HCT116 (cell line): Measurements from ENCODE around the gene ERMP1. TPM values are rescaled to one million over a fixed set of nuclear protein-coding genes. Genes with fewer than 3 reads are reported as not detected.
A peak's percentile ranks its signal among the peaks of the same experiment; 100 is the strongest.

ENCODE experiments used
- ATAC-seq: fragments of 200-7000 bp; cut with Tn5 transposase; 2 replicates; pipeline ENCODE4 v1.9.1; 2020; ENCODE audit warnings: mild to moderate bottlenecking, moderate library complexity
- BruUV-seq: library from RNA; stranded (reverse); fragments of 400-500 nt; replicated peaks from 2 replicates; lab custom pipeline; 2021; lab: Mats Ljungman, UMichigan
- CTCF ChIA-PET: fragments of 300-600 bp; sonication (Branson Sonifier 250); formaldehyde crosslinking; loops from one replicate; lab custom pipeline; 2021; ENCODE audit warnings: antibody characterized with exemption; lab: Charles Lee
- POLR2A ChIA-PET: fragments of 300-600, 350-600 bp; sonication (Branson Sonifier 250); formaldehyde crosslinking; loops from one replicate; lab custom pipeline; 2021; ENCODE audit warnings: antibody characterized with exemption; lab: Charles Lee
- RAD21 ChIA-PET, 2 experiments: fragments of 300-600 bp; sonication (Branson Sonifier 250); formaldehyde crosslinking; loops; one replicate each; lab custom pipeline; 2023; ENCODE audit warnings: low total read pairs in 2 of 2; ENCODE audit not compliant: uncharacterized antibody in 2 of 2, unreplicated experiment in 2 of 2, low non-redundant PET in 1 of 2; lab: Charles Lee
- DNase-seq: peaks from one replicate; pipeline ENCODE4 v3.0.0-alpha.2; 2010; ENCODE audit warnings: low read depth, low spot score
- H2AFZ ChIP-seq: fragments of 200-600 bp; shearing (Covaris generic), sonication (generic); 2 replicates; pipeline ENCODE4 v1.6.1; 2017; ENCODE audit warnings: low read depth, mixed run types, mixed read lengths, antibody characterized with exemption, low read length; ENCODE audit not compliant: poor library complexity, severe bottlenecking
- H3K27ac ChIP-seq: 2 replicates; pipeline ENCODE4 v1.5.1; 2012; ENCODE audit warnings: low read depth, low read length
- H3K27me3 ChIP-seq: fragments of 200-600 bp; sonication (generic); 2 replicates; pipeline ENCODE4 v1.6.1; 2016; ENCODE audit warnings: mixed run types, low read length, mixed read lengths; ENCODE audit not compliant: insufficient read depth
- H3K36me3 ChIP-seq, 2 experiments: fragments of 200-500 bp in 1 of 2; fragments of 200-600 bp in 1 of 2; sonication (Bioruptor generic) in 1 of 2; sonication (generic) in 1 of 2; 2 replicates each; pipeline versions ENCODE4 v1.5.1 to v1.6.1; 2014 to 2016; ENCODE audit warnings: low read length in 2 of 2, inconsistent platforms in 1 of 2, mixed read lengths in 1 of 2, mixed run types in 1 of 2; ENCODE audit not compliant: insufficient read depth in 2 of 2, control insufficient read depth in 1 of 2
- H3K4me1 ChIP-seq, 2 experiments: fragments of 200-600 bp in 1 of 2; sonication (generic) in 1 of 2; 2 replicates each; pipeline versions ENCODE4 v1.5.1 to v1.6.1; 2012 to 2017; ENCODE audit warnings: low read length in 2 of 2, inconsistent platforms in 1 of 2, mild to moderate bottlenecking in 1 of 2, mixed read lengths in 1 of 2, mixed run types in 1 of 2, moderate library complexity in 1 of 2; ENCODE audit not compliant: insufficient read depth in 2 of 2, control insufficient read depth in 1 of 2
- H3K4me2 ChIP-seq: fragments of 200-600 bp; sonication (generic); 2 replicates; pipeline ENCODE4 v1.6.1; 2017; ENCODE audit warnings: mixed run types, low read length, mixed read lengths
- H3K4me3 ChIP-seq, 2 experiments: fragments of 200-600 bp in 1 of 2; sonication (generic) in 1 of 2; replicated peaks in 1 of 2; 2 replicates each; pipeline ENCODE4 v1.5.1; 2011 to 2016; ENCODE audit warnings: low read length in 2 of 2, control low read depth in 1 of 2, low read depth in 1 of 2, mild to moderate bottlenecking in 1 of 2, mixed read lengths in 1 of 2, mixed run types in 1 of 2
- H3K79me2 ChIP-seq: fragments of 200-600 bp; sonication (generic); 2 replicates; pipeline ENCODE4 v1.6.1; 2017; ENCODE audit warnings: mild to moderate bottlenecking, mixed run types, low read length, moderate library complexity, mixed read lengths; ENCODE audit not compliant: insufficient read depth
- H3K9ac ChIP-seq: fragments of 200-600 bp; sonication (generic); 2 replicates; pipeline ENCODE4 v1.6.1; 2016; ENCODE audit warnings: low read length, mixed read lengths
- H3K9me2 ChIP-seq: fragments of 200-600 bp; sonication (generic), shearing (Covaris generic); 2 replicates; pipeline ENCODE4 v1.6.1; 2017; ENCODE audit warnings: mixed run types, mild to moderate bottlenecking, moderate library complexity; ENCODE audit not compliant: insufficient read depth
- H3K9me3 ChIP-seq, 2 experiments: fragments of 200-500 bp in 1 of 2; fragments of 200-600 bp in 1 of 2; sonication (Bioruptor generic) in 1 of 2; sonication (generic) in 1 of 2; 2 replicates each; pipeline ENCODE4 v1.6.1; 2014 to 2017; ENCODE audit warnings: low read length in 2 of 2, mixed read lengths in 2 of 2, inconsistent platforms in 1 of 2, low read depth in 1 of 2, mild to moderate bottlenecking in 1 of 2, mixed run types in 1 of 2, moderate library complexity in 1 of 2; ENCODE audit not compliant: control insufficient read depth in 1 of 2, insufficient read depth in 1 of 2
- H4K20me1 ChIP-seq: fragments of 200-600 bp; sonication (generic), shearing (Covaris generic); 2 replicates; pipeline ENCODE4 v1.6.1; 2017; ENCODE audit warnings: mixed run types, mild to moderate bottlenecking, moderate library complexity; ENCODE audit not compliant: insufficient read depth
- CEBPB ChIP-seq: IDR thresholded peaks from 2 replicates; pipeline ENCODE4 v1.6.1; 2012; ENCODE audit warnings: low read depth
- REST ChIP-seq: IDR thresholded peaks from 2 replicates; pipeline ENCODE4 v1.6.1; 2012; ENCODE audit warnings: low read depth
- SP1 ChIP-seq: IDR thresholded peaks from 2 replicates; pipeline ENCODE4 v1.6.1; 2012; ENCODE audit warnings: low read depth
- ZFX ChIP-seq: fragments of 450-650 bp; IDR thresholded peaks from 2 replicates; pipeline ENCODE4 v1.6.1; 2017
- intact Hi-C: fragments of 100-400 bp; cut with micrococcal nuclease; formaldehyde crosslinking; loops from 2 replicates; pipeline ENCODE4 v1.10.0; 2022
- total RNA-seq: library from RNA; stranded (reverse); gene quantifications from one replicate; pipeline ENCODE4 v1.2.1, GENCODE V29; 2021; ENCODE audit not compliant: unreplicated experiment

Gene ERMP1
- total RNA-seq, 1 experiment from 2014 or later = 29.9 TPM

- H3K27ac ChIP-seq = no peak overlapping the region
- DNase-seq = no peak
- RAD21 ChIA-PET = no interaction called here
These were observed 13.6 kb upstream of the ERMP1 start for GRCh38 chr9:5846501-5846921.

More at GRCh38 chr9:5846501-5846921, 13.6 kb upstream of the ERMP1 start:
- H3K4me1 ChIP-seq = peaks cover 22 to 41% of the 10 kb centered on the region in 2 experiments
- no TSS peak for BruUV-seq
- ChIA-PET CTCF (no interaction called here), POLR2A (interaction anchor here (1.0 kb wide), 1 partner anchor 33 kb away, joined by 3 read pairs; no protein-coding TSS in a partner anchor)
- no peaks in the 10 kb centered on the region for H3K9me3 ChIP-seq
- H2AFZ ChIP-seq = no peak overlapping the region
- H3K4me2 ChIP-seq = no peak overlapping the region
- H3K9ac ChIP-seq = no peak overlapping the region
- H3K27me3 ChIP-seq = no peaks in the 10 kb centered on the region
- TF ChIP-seq CEBPB = peak; percentile 46; the same call in 1 of the 2 replicates
- peak; percentile 22; the same call in 1 of the 2 replicates for TF ChIP-seq SP1
- no peak for TF ChIP-seq REST
- no peak for TF ChIP-seq ZFX
- H4K20me1 ChIP-seq = no peaks in the 10 kb centered on the region
- no peak for ATAC-seq
- no peaks in the 10 kb centered on the region for H3K36me3 ChIP-seq
- H3K9me2 ChIP-seq = no peaks in the 10 kb centered on the region
- H3K79me2 ChIP-seq = no peaks in the 10 kb centered on the region
- intact Hi-C loops = no loop called here
- no peak overlapping the region for H3K4me3 ChIP-seq
